HFFc6 (cell line): ENCODE data around the gene MARCHF3. TPM values are rescaled to one million over a fixed set of nuclear protein-coding genes. Genes with fewer than 3 reads are reported as not detected.

ENCODE experiments used
- DNase-seq: peaks from one replicate; pipeline ENCODE4 v3.0.0-alpha.2; 2018
- H3K27ac Mint-ChIP-seq: 2 replicates; pipeline ENCODE4 v1.8.0; 2020; ENCODE audit warnings: mild to moderate bottlenecking, mixed read lengths
- H3K27me3 Mint-ChIP-seq: 2 replicates; pipeline ENCODE4 v1.8.0; 2021; ENCODE audit warnings: mild to moderate bottlenecking, moderate library complexity, mixed read lengths; ENCODE audit not compliant: insufficient read depth
- H3K36me3 Mint-ChIP-seq: 2 replicates; pipeline ENCODE4 v1.8.0; 2021; ENCODE audit warnings: low read depth, mixed read lengths
- H3K4me1 Mint-ChIP-seq: 2 replicates; pipeline ENCODE4 v1.8.0; 2020; ENCODE audit warnings: low read depth, mixed read lengths
- H3K4me3 Mint-ChIP-seq: 2 replicates; pipeline ENCODE4 v1.8.0; 2020; ENCODE audit warnings: mild to moderate bottlenecking, moderate library complexity, mixed read lengths
- H3K9me3 Mint-ChIP-seq: 2 replicates; pipeline ENCODE4 v1.8.0; 2020; ENCODE audit warnings: mild to moderate bottlenecking, mixed read lengths
- CTCF ChIP-seq: fragments of 200-600 bp; sonication (generic); IDR thresholded peaks from 2 replicates; pipeline ENCODE4 v1.5.0; 2021; ENCODE audit warnings: antibody characterized with exemption, mild to moderate bottlenecking
- total RNA-seq, 6 experiments: library from RNA; stranded (reverse); fragmentation: NEBNext Ultra II Directional; extraction: Animal tissue kit (Norgen Biotek cat#: 25700); gene quantifications; 2 replicates in 1 of 6; 3 replicates in 5 of 6; pipeline ENCODE4 v1.2.3, GENCODE V29; 2021

The MARCHF3 gene
- total RNA-seq, 6 experiments from 2014 or later: 12.3 to 17.8 (median 13.3) TPM

DNA sequence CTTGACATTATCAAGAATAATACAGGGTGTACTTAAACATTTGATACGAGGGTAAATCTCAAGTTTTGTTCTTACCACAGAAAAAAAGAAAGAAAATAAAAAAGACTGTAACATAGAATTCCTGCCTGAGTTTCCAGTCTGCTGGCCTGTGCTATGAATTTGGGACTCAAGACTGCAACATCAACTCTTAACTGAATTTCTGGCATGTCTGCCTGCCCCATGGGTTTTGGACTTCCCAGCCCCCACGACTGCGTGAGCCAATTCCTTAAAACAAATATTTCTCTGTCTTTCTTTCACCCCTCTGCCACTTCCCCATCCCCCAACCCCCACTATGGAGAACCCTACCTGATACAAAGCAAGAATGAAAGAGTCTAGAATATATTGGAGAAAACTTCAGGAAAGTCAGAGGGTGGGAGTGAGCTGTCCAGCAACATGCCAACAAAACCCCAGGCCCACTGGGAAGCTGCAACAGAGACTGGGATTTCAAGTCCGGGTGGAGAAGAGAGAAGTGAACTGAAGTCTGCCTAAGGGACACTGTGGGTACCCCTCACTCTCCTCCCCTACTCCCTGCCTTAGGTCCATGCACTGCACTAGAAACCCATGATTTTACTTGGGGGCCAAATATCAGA, 43.0 kb downstream of the MARCHF3 start:
- Mint-ChIP-seq H3K4me1 (peaks cover 41% of the 10 kb centered on the region), H3K27ac (no peak overlapping the region), H3K9me3 (no peaks in the 10 kb centered on the region; the same call in 1 of the 2 replicates), H3K27me3 (0 out of 2 replicates have a peak, but pooled peaks cover 1% of the 10 kb centered on the region), H3K36me3 (peaks cover 11% of the 10 kb centered on the region), H3K4me3 (no peak overlapping the region)
- no peak for DNase-seq
- TF ChIP-seq CTCF: no peak

DNA sequence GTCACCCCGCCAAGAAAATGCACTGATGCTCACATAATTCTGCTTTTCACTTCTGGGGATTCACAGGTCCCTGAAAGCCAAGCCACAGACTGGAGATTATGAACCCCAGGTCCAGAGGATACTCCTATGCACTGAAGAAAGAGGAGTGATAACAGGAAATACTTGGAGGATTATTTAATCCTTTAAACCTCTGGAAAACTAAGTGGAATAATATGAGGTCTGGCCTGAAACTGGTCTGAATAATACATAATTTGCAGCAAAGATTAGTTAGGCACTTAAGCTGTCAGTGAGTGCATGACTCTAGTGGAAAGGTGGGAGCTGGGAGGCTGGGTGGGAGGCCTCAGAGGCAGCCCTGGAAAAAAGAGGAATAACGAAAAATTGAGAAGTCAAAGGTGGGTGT, 45.7 kb downstream of the MARCHF3 start:
- Mint-ChIP-seq H3K4me3 (peak overlapping the region; percentile 18), H3K36me3 (no peaks in the 10 kb centered on the region), H3K9me3 (no peaks in the 10 kb centered on the region), H3K4me1 (peaks cover 46% of the 10 kb centered on the region), H3K27me3 (0 out of 2 replicates have a peak, but pooled peaks cover 1% of the 10 kb centered on the region), H3K27ac (peak overlapping the region; percentile 62)
- no peak for TF ChIP-seq CTCF
- peak; percentile 14 for DNase-seq

DNA sequence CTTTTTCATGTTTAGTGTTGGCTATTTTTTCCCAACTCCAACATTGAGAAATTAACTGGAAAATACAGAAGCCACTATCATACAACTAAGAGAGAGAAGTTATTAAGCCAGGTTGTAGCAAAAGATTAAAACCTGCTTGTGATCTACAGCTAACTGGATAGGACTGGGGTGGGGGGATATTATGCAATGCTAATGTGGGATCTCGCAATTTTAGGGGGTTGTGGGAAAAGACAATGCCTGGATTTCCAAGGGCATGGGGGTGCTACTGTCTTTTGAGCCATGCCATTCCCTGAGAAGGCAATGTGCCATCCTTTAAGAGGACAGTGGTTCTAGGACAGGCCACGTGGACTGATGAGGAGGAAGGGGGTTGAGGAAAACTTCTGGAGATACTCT, 46.5 kb downstream of the MARCHF3 start:
- Mint-ChIP-seq H3K4me1 (peaks cover 46% of the 10 kb centered on the region), H3K4me3 (no peak overlapping the region), H3K9me3 (no peaks in the 10 kb centered on the region), H3K36me3 (no peaks in the 10 kb centered on the region), H3K27ac (no peak overlapping the region), H3K27me3 (0 out of 2 replicates have a peak, but pooled peaks cover 1% of the 10 kb centered on the region)
- no peak for DNase-seq
- TF ChIP-seq CTCF: no peak

- no peak for TF ChIP-seq CTCF
- Mint-ChIP-seq H3K4me3 (no peak overlapping the region), H3K36me3 (no peaks in the 10 kb centered on the region), H3K27me3 (0 out of 2 replicates have a peak, but pooled peaks cover 1% of the 10 kb centered on the region), H3K9me3 (no peaks in the 10 kb centered on the region), H3K4me1 (peaks cover 43% of the 10 kb centered on the region), H3K27ac (no peak overlapping the region)
- DNase-seq: no peak
These were observed 47.2 kb downstream of the MARCHF3 start for GRCh38 chr5:126982926-126983873.

DNA sequence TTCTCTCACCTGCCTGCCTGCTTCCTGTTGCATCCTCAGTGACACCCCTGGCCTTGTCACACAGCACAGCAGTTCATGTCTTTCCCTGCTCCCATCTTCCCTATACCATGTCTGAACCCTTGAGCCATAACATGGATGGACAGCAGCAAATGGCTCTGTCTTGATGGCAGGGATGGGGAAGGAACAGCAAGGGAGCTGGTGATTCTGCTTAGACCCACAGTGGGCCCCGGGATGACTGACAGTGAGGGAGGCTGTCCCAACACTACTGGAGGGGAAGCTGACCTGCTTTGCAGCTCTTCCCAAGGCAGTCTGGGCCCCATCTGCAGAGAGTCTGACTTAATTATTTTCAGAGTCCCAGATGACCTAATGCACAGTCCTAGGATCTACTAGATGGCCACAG, 48.2 kb downstream of the MARCHF3 start:
- DNase-seq: no peak
- no peaks in the 10 kb centered on the region for H3K36me3 Mint-ChIP-seq
- no peak for TF ChIP-seq CTCF
- H3K4me1 Mint-ChIP-seq: peaks cover 40% of the 10 kb centered on the region
- H3K4me3 Mint-ChIP-seq: no peak overlapping the region
- H3K27me3 Mint-ChIP-seq: peaks cover 1% of the 10 kb centered on the region; the same call in 1 of the 2 replicates
- H3K27ac Mint-ChIP-seq: no peak overlapping the region
- no peaks in the 10 kb centered on the region for H3K9me3 Mint-ChIP-seq
